Cardiac muscle cell (in vitro differentiated cells and primary cell): ENCODE data around the gene ZBTB43. TPM values are rescaled to one million over a fixed set of nuclear protein-coding genes. Genes with fewer than 3 reads are reported as not detected.
A peak's percentile ranks its signal among the peaks of the same experiment; 100 is the strongest.

ENCODE experiments used
- DNase-seq, 2 donors: peaks; one replicate each; pipeline versions ENCODE4 v3.0.0 to v3.0.0-alpha.2; 2010 to 2017; ENCODE audit warnings: low read depth in 1 of 2, low spot score in 1 of 2
- H3K27ac ChIP-seq: fragments of 200-600 bp; sonication (generic); 2 replicates; pipeline ENCODE4 v1.5.1; 2016
- H3K27me3 ChIP-seq: fragments of 200-600 bp; sonication (generic); 2 replicates; pipeline ENCODE4 v1.6.0; 2016; ENCODE audit warnings: control low read depth
- H3K36me3 ChIP-seq: fragments of 200-600 bp; sonication (generic); 2 replicates; pipeline ENCODE4 v1.5.1; 2016; ENCODE audit warnings: control low read depth
- H3K4me1 ChIP-seq: fragments of 200-600 bp; sonication (generic); 2 replicates; pipeline ENCODE4 v1.8.1; 2017; ENCODE audit warnings: low read depth, mild to moderate bottlenecking, mixed run types
- H3K4me3 ChIP-seq: fragments of 200-600 bp; sonication (generic); 2 replicates; pipeline ENCODE4 v1.5.1; 2016; ENCODE audit warnings: mild to moderate bottlenecking
- H3K9me3 ChIP-seq: fragments of 200-600 bp; sonication (generic); 2 replicates; pipeline ENCODE4 v1.5.1; 2017; ENCODE audit warnings: low read depth, mild to moderate bottlenecking, control low read depth
- CTCF ChIP-seq: IDR thresholded peaks from 2 replicates; pipeline ENCODE4 v1.5.1; 2012; ENCODE audit warnings: low read depth, mild to moderate bottlenecking, low read length
- polyA plus RNA-seq: library from polyadenylated mRNA; unstranded; fragments of >200 nt; fragmentation: Nextera tagmentation; extraction: Ambion mirVana; gene quantifications from 2 replicates; pipeline ENCODE4 v1.2.1, GENCODE V29; 2016
- total RNA-seq: library from RNA; depleted of rRNA; stranded (reverse); fragments of >200 nt; gene quantifications from 2 replicates; pipeline ENCODE4 v1.2.3, GENCODE V29; 2016

Gene ZBTB43
- total and polyA plus RNA-seq, 2 experiments from 2014 or later, result 17.6 to 18.6 TPM

- H3K4me3 ChIP-seq, result no peak overlapping the region
- peaks cover 6% of the 10 kb centered on the region for H3K27me3 ChIP-seq
- no peak for DNase-seq
- no peak for TF ChIP-seq CTCF
- no peaks in the 10 kb centered on the region for H3K36me3 ChIP-seq
- no peaks in the 10 kb centered on the region for H3K4me1 ChIP-seq
- H3K27ac ChIP-seq, result no peak overlapping the region
- H3K9me3 ChIP-seq, result no peaks in the 10 kb centered on the region
Measured at GRCh38 chr9:126761274-126761673, 43.6 kb upstream of the ZBTB43 start.

- H3K27me3 ChIP-seq, result no peaks in the 10 kb centered on the region
- no peaks in the 10 kb centered on the region for H3K9me3 ChIP-seq
- H3K4me3 ChIP-seq, result no peak overlapping the region
- H3K27ac ChIP-seq, result no peak overlapping the region
- no peaks in the 10 kb centered on the region for H3K36me3 ChIP-seq
- DNase-seq, result no peak
- H3K4me1 ChIP-seq, result no peaks in the 10 kb centered on the region
- TF ChIP-seq CTCF, result no peak
Measured at GRCh38 chr9:126763130-126763764, 41.6 kb upstream of the ZBTB43 start.

- DNase-seq, result peak in 1 of 2 donors; percentile 30
- Histone ChIP-seq H3K4me1 (no peaks in the 10 kb centered on the region), H3K36me3 (no peaks in the 10 kb centered on the region), H3K27ac (no peak overlapping the region), H3K9me3 (no peaks in the 10 kb centered on the region), H3K4me3 (no peak overlapping the region), H3K27me3 (peaks cover 12% of the 10 kb centered on the region)
- TF ChIP-seq CTCF, result peak; percentile 54
Measured at GRCh38 chr9:126773004-126773607, 31.7 kb upstream of the ZBTB43 start.

- H3K4me1 ChIP-seq, result no peaks in the 10 kb centered on the region
- H3K27ac ChIP-seq, result no peak overlapping the region
- H3K27me3 ChIP-seq, result peaks cover 16% of the 10 kb centered on the region
- no peaks in the 10 kb centered on the region for H3K36me3 ChIP-seq
- DNase-seq, result no peak
- no peak for TF ChIP-seq CTCF
- no peaks in the 10 kb centered on the region for H3K9me3 ChIP-seq
- no peak overlapping the region for H3K4me3 ChIP-seq
Measured at GRCh38 chr9:126775926-126776325, 28.9 kb upstream of the ZBTB43 start.

GRCh38 chr9:126777733-126778132, 27.1 kb upstream of the ZBTB43 start:
- Histone ChIP-seq H3K4me1 (no peaks in the 10 kb centered on the region), H3K9me3 (no peaks in the 10 kb centered on the region), H3K27ac (no peak overlapping the region), H3K27me3 (peaks cover 16% of the 10 kb centered on the region), H3K4me3 (no peak overlapping the region), H3K36me3 (no peaks in the 10 kb centered on the region)
- peak in 1 of 2 donors; percentile 31 for DNase-seq
- TF ChIP-seq CTCF, result no peak
